HEK293 (cell line): ENCODE measurements around the gene TMED1.

Experiments
- GLI4 ChIP-seq: fragments of 450-650 bp; formaldehyde crosslinking; IDR thresholded peaks from 2 replicates; pipeline ENCODE4 v1.5.1; 2016; ENCODE audit warnings: missing biosample characterization, missing genetic modification characterization
- INSM2 ChIP-seq: fragments of 450-650 bp; formaldehyde crosslinking; IDR thresholded peaks from 2 replicates; pipeline ENCODE4 v1.5.1; 2016; ENCODE audit warnings: missing biosample characterization, missing genetic modification characterization
- KLF10 ChIP-seq: fragments of 450-650 bp; IDR thresholded peaks from 2 replicates; pipeline ENCODE4 v1.5.1; 2018; ENCODE audit warnings: missing biosample characterization, mild to moderate bottlenecking, missing genetic modification characterization
- KLF17 ChIP-seq: fragments of 450-650 bp; formaldehyde crosslinking; IDR thresholded peaks from 2 replicates; pipeline ENCODE4 v1.5.1; 2016; ENCODE audit warnings: missing biosample characterization, missing genetic modification characterization
- REPIN1 ChIP-seq: fragments of 450-650 bp; formaldehyde crosslinking; IDR thresholded peaks from 2 replicates; pipeline ENCODE4 v1.5.1; 2017; ENCODE audit warnings: missing biosample characterization, missing genetic modification characterization, low read depth
- YY2 ChIP-seq: fragments of 450-650 bp; formaldehyde crosslinking; IDR thresholded peaks from 2 replicates; pipeline ENCODE4 v1.5.1; 2016; ENCODE audit warnings: missing biosample characterization, missing genetic modification characterization
- ZBTB10 ChIP-seq: fragments of 450-650 bp; formaldehyde crosslinking; IDR thresholded peaks from 2 replicates; pipeline ENCODE4 v1.5.1; 2016; ENCODE audit warnings: missing biosample characterization, missing genetic modification characterization
- ZBTB21 ChIP-seq: fragments of 450-650 bp; formaldehyde crosslinking; IDR thresholded peaks from 2 replicates; pipeline ENCODE4 v1.5.1; 2017; ENCODE audit warnings: missing biosample characterization, missing genetic modification characterization
- ZBTB26 ChIP-seq: fragments of 450-650 bp; formaldehyde crosslinking; optimal IDR thresholded peaks from 2 replicates; pipeline ENCODE3; 2016; ENCODE audit warnings: missing biosample characterization, mild to moderate bottlenecking, missing genetic modification characterization
- ZFP37 ChIP-seq: fragments of 450-650 bp; formaldehyde crosslinking; IDR thresholded peaks from 2 replicates; pipeline ENCODE4 v1.5.1; 2016; ENCODE audit warnings: missing biosample characterization, missing genetic modification characterization
- ZNF132 ChIP-seq: fragments of 450-650 bp; formaldehyde crosslinking; IDR thresholded peaks from 2 replicates; pipeline ENCODE4 v1.5.1; 2017; ENCODE audit warnings: missing biosample characterization, missing genetic modification characterization, borderline replicate concordance
- ZNF133 ChIP-seq: fragments of 450-650 bp; formaldehyde crosslinking; IDR thresholded peaks from 2 replicates; pipeline ENCODE4 v1.5.1; 2016; ENCODE audit warnings: missing biosample characterization, missing genetic modification characterization
- ZNF2 ChIP-seq: fragments of 450-650 bp; formaldehyde crosslinking; IDR thresholded peaks from 2 replicates; pipeline ENCODE4 v1.5.1; 2016; ENCODE audit warnings: missing biosample characterization, missing genetic modification characterization
- ZNF202 ChIP-seq: fragments of 450-650 bp; formaldehyde crosslinking; IDR thresholded peaks from 2 replicates; pipeline ENCODE4 v1.5.1; 2016; ENCODE audit warnings: missing biosample characterization, missing genetic modification characterization, borderline replicate concordance
- ZNF23 ChIP-seq: fragments of 450-650 bp; formaldehyde crosslinking; IDR thresholded peaks from 2 replicates; pipeline ENCODE4 v1.5.1; 2016; ENCODE audit warnings: missing biosample characterization, missing genetic modification characterization, borderline replicate concordance
- ZNF239 ChIP-seq: fragments of 450-650 bp; formaldehyde crosslinking; IDR thresholded peaks from 2 replicates; pipeline ENCODE4 v1.5.1; 2016; ENCODE audit warnings: missing biosample characterization, missing genetic modification characterization
- ZNF341 ChIP-seq: fragments of 450-650 bp; formaldehyde crosslinking; IDR thresholded peaks from 2 replicates; pipeline ENCODE4; 2016; ENCODE audit warnings: low read depth, missing biosample characterization, missing genetic modification characterization
- ZNF521 ChIP-seq: fragments of 450-650 bp; formaldehyde crosslinking; IDR thresholded peaks from 2 replicates; pipeline ENCODE4 v1.5.1; 2017; ENCODE audit warnings: missing biosample characterization, mild to moderate bottlenecking, missing genetic modification characterization
- ZNF623 ChIP-seq: fragments of 450-650 bp; formaldehyde crosslinking; IDR thresholded peaks from 2 replicates; pipeline ENCODE4 v1.5.1; 2016; ENCODE audit warnings: missing biosample characterization, missing genetic modification characterization
- ZNF658 ChIP-seq: fragments of 450-650 bp; formaldehyde crosslinking; IDR thresholded peaks from 2 replicates; pipeline ENCODE4; 2016; ENCODE audit warnings: missing biosample characterization, missing genetic modification characterization
- ZNF660 ChIP-seq: fragments of 450-650 bp; IDR thresholded peaks from 2 replicates; pipeline ENCODE4 v1.5.1; 2018; ENCODE audit warnings: missing biosample characterization, mild to moderate bottlenecking, missing genetic modification characterization
- ZNF837 ChIP-seq: fragments of 450-650 bp; formaldehyde crosslinking; IDR thresholded peaks from 2 replicates; pipeline ENCODE4 v1.5.1; 2016; ENCODE audit warnings: missing biosample characterization, missing genetic modification characterization
- TF ChIP-seq, protein P1 (sequence below): fragments of 450-650 bp; formaldehyde crosslinking; IDR thresholded peaks from 2 replicates; pipeline ENCODE4 v1.5.0; 2017; ENCODE audit warnings: missing biosample characterization, missing genetic modification characterization, borderline replicate concordance
- TF ChIP-seq, protein P2 (sequence below): fragments of 450-650 bp; formaldehyde crosslinking; IDR thresholded peaks from 2 replicates; pipeline ENCODE4 v1.5.1; 2017; ENCODE audit warnings: missing biosample characterization, missing genetic modification characterization
- TF ChIP-seq, protein P3 (sequence below): fragments of 450-650 bp; formaldehyde crosslinking; IDR thresholded peaks from 2 replicates; pipeline ENCODE4 v1.5.1; 2017; ENCODE audit warnings: missing biosample characterization, missing genetic modification characterization

The TMED1 gene

DNA sequence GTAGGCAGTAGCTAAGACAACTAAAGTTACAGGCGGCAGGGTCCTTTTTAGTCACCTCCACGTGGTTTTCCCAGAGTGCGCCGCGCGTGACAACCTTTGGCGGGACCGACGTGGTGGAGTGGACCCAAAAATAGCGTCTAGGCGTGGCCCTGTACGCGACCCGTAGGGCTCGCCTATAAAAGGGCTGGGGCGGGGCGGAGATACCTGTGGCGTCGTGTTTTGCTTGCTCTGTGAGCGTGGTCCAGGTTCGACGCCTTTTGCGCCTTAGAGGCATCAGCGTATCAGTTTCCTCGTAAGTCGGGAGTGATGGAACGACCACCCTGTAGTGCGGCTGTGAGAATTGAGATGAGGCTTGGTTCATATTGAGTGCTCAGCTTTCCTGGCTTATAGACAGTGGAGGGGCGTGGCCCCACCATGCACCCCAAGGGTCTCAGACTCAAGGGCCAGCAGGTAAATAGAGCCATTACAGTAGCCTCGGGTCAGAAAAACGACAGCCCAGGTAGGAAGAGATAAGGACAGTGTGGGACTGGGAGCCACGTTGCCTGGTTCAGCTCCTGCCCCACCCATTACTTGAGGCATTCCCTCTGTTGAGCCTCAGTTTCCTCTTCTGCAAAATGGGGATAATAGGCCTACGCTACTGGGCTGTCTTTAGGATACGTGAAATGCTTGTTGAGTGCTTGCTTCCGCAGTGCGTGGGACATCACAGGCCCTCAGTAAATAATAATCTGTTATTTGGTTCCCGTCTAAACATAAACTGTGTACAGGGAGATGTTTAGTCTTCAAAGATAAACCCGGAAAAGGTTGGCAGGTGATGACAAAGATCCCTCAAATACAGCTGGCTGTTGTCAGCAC, 693 bp upstream of the TMED1 start (continued):
- TF ChIP-seq ZBTB10 (tag by site-specific recombination), result peak; percentile 71; the same call in 1 of the 2 replicates
- TF ChIP-seq ZNF133, result no peak
- no peak; the same call in 1 of the 2 replicates for TF ChIP-seq KLF10 (tag by site-specific recombination)
- TF ChIP-seq, protein P1, sequence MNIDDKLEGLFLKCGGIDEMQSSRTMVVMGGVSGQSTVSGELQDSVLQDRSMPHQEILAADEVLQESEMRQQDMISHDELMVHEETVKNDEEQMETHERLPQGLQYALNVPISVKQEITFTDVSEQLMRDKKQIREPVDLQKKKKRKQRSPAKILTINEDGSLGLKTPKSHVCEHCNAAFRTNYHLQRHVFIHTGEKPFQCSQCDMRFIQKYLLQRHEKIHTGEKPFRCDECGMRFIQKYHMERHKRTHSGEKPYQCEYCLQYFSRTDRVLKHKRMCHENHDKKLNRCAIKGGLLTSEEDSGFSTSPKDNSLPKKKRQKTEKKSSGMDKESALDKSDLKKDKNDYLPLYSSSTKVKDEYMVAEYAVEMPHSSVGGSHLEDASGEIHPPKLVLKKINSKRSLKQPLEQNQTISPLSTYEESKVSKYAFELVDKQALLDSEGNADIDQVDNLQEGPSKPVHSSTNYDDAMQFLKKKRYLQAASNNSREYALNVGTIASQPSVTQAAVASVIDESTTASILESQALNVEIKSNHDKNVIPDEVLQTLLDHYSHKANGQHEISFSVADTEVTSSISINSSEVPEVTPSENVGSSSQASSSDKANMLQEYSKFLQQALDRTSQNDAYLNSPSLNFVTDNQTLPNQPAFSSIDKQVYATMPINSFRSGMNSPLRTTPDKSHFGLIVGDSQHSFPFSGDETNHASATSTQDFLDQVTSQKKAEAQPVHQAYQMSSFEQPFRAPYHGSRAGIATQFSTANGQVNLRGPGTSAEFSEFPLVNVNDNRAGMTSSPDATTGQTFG (tag by site-specific recombination), result no peak
- TF ChIP-seq YY2, result no peak
- TF ChIP-seq ZNF239, result no peak
- TF ChIP-seq GLI4 (tag by site-specific recombination), result peak; percentile 65; the same call in 1 of the 2 replicates
- peak; percentile 56 for TF ChIP-seq ZBTB26 (tag by site-specific recombination)
- TF ChIP-seq ZNF660 (tag by site-specific recombination), result 0 out of 2 replicates have a peak, but pooled peaks have one; percentile 9
- no peak for TF ChIP-seq INSM2 (tag by site-specific recombination)
- no peak for TF ChIP-seq ZNF837 (tag by site-specific recombination)
- TF ChIP-seq, protein P2, sequence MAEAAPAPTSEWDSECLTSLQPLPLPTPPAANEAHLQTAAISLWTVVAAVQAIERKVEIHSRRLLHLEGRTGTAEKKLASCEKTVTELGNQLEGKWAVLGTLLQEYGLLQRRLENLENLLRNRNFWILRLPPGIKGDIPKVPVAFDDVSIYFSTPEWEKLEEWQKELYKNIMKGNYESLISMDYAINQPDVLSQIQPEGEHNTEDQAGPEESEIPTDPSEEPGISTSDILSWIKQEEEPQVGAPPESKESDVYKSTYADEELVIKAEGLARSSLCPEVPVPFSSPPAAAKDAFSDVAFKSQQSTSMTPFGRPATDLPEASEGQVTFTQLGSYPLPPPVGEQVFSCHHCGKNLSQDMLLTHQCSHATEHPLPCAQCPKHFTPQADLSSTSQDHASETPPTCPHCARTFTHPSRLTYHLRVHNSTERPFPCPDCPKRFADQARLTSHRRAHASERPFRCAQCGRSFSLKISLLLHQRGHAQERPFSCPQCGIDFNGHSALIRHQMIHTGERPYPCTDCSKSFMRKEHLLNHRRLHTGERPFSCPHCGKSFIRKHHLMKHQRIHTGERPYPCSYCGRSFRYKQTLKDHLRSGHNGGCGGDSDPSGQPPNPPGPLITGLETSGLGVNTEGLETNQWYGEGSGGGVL (tag by site-specific recombination), result no peak
- TF ChIP-seq ZNF202, result no peak
- TF ChIP-seq ZNF341 (tag by site-specific recombination), result no peak
- TF ChIP-seq ZNF521 (tag by site-specific recombination), result no peak
- no peak; the same call in 1 of the 2 replicates for TF ChIP-seq ZNF623 (tag by site-specific recombination)
- TF ChIP-seq KLF17 (tag by site-specific recombination), result no peak
- no peak for TF ChIP-seq ZFP37 (tag by site-specific recombination)
- TF ChIP-seq ZBTB21 (tag by site-specific recombination), result no peak
- TF ChIP-seq, protein P3, sequence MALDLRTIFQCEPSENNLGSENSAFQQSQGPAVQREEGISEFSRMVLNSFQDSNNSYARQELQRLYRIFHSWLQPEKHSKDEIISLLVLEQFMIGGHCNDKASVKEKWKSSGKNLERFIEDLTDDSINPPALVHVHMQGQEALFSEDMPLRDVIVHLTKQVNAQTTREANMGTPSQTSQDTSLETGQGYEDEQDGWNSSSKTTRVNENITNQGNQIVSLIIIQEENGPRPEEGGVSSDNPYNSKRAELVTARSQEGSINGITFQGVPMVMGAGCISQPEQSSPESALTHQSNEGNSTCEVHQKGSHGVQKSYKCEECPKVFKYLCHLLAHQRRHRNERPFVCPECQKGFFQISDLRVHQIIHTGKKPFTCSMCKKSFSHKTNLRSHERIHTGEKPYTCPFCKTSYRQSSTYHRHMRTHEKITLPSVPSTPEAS (tag by site-specific recombination), result peak; percentile 29; the same call in 1 of the 2 replicates
- TF ChIP-seq ZNF2 (tag by site-specific recombination), result peak; percentile 51
- no peak for TF ChIP-seq ZNF658 (tag by site-specific recombination)
- no peak for TF ChIP-seq ZNF132 (tag by site-specific recombination)
- TF ChIP-seq ZNF23, result no peak
- no peak for TF ChIP-seq REPIN1 (tag by site-specific recombination)
